GM21360 (cell line): Measurements from ENCODE around the gene DMRTC2.

ENCODE experiments used
- ATAC-seq: cut with Tn5 transposase; IDR thresholded peaks from one replicate; pipeline ENCODE4 v1.9.1; 2021; ENCODE audit warnings: mild to moderate bottlenecking, moderate library complexity; ENCODE audit not compliant: unreplicated experiment

Gene DMRTC2

DNA sequence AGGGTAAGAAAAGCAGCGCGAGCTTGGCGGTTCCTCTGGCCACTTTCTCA is at the start of gene DMRTC2:
Gene DMRTC2, plus strand, starts transcription at position 42 of the 50 bp plus-strand sequence. CDS start 2,387 bp downstream, outside the sequence.
- ATAC-seq = no peak

DNA sequence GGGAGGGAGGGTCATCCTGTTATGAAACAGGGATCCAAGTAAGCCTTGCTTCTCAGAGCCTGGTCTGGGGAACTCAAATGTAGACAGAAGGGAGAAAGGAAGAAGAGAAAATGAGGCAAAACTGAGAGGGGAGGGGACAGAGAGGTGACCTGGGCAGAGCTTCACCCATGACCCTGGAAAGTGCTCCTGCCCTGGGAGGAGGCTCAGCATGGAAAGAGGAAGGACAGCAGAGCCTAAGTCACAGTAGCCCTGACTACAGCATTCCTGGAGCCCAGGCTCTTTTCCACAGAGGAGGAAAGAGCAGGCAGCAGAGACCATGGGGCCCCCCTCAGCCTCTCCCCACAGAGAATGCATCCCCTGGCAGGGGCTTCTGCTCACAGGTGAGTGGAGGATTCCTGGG is 48.5 kb upstream of the DMRTC2 start, which contains the start of gene CEACAM3:
Gene CEACAM3, plus strand, starts transcription at position 226 of the 400 bp plus-strand sequence. Its CDS starts 91 bp downstream, at position 317.
- no peak for ATAC-seq

DNA sequence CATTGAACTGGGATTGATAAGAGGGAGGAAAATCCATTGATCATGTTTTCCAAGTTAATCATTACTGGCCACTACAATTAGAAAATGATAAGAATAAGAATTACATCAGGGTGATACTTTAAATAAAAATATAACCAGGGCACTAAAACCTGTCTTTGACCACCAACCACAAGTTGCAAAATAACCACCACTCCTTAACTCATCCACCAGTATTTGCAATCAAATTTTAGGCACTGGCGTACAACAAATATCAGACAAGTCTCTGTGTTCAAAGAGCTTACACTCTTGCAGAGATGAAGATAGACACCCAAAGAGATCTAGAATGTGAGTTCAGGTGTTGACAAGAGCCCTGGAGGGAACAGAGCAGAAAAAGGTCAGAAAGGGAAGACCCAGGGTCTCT is 47.9 kb upstream of the DMRTC2 start:
- ATAC-seq = no peak

GRCh38 chr19:41799444-41800000 is 45.3 kb upstream of the DMRTC2 start:
- ATAC-seq = no peak

DNA sequence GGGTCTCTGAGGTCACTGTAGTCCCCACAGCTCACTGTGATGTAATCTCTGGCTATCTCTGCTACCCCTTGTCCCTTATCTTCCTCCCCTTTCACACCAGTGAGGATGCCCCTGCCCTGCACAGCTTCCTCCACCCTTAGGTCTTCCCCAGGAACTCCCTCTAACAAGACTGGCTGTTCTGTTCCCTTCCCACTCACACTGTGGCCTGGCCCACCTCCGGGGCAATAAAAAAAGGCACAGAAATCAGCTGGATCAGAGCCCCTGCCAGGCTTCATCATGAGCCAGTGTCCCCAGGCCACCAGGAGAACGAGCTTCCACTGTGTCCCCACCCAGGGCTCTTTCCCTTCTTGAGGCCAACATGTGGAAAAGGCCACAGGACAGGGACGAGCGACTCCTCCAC is 43.8 kb upstream of the DMRTC2 start:
- ATAC-seq = no peak

DNA sequence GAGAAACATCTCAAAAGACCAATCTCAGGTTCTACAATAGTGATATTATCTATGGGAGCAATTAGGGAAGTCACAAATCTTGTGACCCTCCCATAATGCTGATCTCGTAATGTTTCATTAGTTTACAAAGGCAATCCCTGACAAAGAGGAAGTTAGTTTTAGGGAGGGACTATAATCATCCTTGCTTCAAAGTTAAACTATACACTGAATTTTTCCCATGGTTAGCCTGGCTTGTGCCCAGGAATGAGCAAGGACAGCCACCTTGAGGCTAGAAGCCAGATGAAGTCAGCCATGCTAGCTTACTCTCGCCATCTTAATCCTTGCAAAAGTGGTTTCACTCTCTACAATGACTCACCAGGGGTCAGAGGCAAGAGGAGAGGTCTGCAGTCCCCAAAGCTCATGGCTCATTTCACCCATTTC is 43.0 kb upstream of the DMRTC2 start:
- no peak for ATAC-seq

GRCh38 chr19:41802770-41803169 is 42.1 kb upstream of the DMRTC2 start:
- ATAC-seq = no peak

- no peak for ATAC-seq
Observed at GRCh38 chr19:41804336-41804735, 40.5 kb upstream of the DMRTC2 start.

DNA sequence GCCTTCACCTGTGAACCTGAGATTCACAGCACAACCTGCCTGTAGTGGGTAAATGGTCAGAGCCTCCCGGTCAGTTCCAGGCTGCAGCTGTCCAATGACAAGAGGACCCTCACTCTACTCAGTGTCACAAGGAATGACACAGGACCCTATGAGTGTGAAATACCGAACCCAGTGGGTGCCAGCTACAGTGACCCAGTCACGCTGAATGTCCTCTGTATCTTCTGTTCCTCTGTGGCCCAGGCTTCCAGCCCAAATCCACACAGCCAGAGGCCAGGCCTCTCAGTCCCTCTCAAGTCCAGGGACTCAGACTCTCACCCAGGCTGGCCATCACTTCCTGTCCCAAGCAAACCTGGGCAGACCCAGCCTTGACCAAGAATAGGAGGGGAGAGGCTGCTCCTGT is 37.7 kb upstream of the DMRTC2 start:
- no peak for ATAC-seq

DNA sequence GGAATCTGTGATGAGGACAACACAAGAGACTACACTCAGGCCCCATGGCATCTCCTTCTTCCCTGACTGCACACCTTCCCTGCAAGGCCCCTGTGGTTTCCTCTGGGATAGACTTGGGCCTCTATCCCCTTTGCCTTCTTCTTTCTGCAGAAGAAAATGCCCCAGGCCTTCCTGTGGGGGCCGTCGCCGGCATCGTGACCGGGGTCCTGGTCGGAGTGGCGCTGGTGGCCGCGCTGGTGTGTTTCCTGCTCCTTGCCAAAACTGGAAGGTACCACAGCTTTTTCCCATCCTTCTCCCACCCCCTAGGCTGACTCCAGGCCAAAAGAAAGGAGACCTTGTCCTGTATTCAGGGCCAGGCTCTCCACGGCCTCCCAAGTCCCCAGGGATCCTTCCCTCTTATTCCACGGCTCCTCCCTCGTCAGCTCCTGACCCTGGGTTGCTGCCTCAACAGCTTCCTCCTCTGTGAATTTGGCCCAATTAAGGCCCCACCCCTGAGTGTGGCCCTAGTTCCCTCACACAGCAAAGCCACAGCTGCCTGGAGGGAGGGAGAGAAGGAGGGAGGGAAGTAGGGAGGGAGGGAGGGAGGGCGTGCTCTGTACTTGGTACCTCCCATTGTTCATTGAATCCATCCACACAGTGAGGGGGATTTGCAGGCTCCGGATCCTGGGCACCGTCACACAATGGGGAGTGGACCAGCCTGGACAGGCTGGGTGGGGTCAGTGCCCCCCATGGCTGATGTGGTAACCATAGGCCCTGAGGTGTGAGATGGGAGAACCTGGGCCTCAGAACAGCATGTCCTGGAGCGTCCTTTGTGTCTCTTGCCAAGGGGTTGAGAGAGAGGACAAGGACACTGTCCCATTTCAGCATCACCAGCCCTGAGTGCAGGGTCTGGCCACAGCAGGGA is 35.9 kb upstream of the DMRTC2 start:
- no peak for ATAC-seq

DNA sequence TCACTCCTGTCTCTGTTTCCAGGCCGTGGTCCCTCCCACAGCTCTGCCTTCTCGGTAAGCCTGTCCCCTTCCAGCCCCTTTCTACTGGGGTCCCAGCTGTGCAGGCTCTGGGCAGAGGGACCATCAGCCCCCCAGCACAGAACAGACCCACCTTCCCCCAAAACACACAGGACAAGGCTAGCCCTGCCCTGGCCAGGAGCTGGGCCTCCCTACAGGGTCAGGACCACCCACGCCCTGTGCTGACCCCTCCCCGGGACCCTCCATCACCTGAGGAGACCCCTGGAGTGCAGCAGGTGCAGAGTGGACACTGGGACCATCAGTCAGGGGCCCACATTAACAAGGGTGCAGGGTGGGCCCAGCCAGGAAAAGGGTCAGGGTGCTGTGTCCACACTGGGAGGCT is 34.5 kb upstream of the DMRTC2 start:
- ATAC-seq = no peak

DNA sequence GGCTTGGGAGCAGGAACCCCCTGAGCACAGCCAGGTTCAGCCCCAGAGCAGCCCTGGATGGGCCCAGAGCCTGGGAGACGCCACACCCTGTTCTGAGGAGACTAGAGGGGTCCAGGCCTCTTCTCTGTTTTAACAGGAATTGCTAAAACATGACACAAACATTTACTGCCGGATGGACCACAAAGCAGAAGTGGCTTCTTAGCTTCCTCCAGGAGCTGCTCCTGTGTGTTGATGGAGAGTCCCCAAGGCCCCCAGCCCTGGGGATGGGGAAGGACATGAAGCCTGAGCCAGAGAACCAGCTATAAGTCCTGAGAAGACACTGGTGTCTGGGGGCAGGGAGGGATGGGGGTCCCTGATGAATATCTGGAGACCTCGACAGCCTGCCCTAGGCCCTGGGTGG is 33.8 kb upstream of the DMRTC2 start:
- ATAC-seq = no peak

- no peak for ATAC-seq
Observed at GRCh38 chr19:41811981-41812380, 32.9 kb upstream of the DMRTC2 start.

- ATAC-seq = no peak
Observed at GRCh38 chr19:41813911-41814310, 30.9 kb upstream of the DMRTC2 start.

GRCh38 chr19:41815301-41815700 is 29.5 kb upstream of the DMRTC2 start:
- ATAC-seq = no peak

GRCh38 chr19:41816761-41817160 is 28.1 kb upstream of the DMRTC2 start:
- no peak for ATAC-seq

DNA sequence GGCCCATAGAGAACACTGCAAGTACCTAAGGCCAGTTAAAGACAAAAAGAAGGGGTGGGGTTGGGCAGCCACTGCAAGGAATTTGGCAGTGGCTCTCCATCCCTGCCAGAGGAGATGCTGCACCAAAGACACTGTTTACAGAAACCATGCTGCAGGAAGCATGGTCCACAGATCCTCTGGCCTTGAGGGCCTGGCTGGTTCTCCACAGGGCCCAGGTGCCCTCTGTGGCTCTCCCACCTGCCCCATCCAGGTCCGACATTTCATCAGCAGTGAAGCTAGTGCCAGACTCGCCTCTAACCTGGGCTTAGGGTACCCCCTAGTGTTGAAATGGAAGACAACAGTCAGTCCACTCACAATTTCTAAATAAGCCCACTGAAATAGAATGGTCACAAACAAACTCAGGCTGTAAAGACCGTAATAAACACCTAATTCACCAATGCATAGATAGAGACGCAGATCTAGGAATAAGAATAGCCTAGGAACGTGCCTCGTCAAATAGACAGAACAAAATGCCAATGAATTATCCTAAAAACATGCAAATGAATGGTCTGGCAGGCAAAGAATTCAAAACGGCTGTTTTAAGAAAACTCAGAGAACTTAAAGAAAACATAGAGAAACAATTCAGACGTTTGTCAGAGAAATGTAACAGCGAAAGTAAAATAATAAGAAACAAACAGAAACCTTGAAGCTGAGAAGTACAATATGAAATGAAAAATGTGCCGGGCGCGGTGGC is 23.7 kb upstream of the DMRTC2 start:
- no peak for ATAC-seq

DNA sequence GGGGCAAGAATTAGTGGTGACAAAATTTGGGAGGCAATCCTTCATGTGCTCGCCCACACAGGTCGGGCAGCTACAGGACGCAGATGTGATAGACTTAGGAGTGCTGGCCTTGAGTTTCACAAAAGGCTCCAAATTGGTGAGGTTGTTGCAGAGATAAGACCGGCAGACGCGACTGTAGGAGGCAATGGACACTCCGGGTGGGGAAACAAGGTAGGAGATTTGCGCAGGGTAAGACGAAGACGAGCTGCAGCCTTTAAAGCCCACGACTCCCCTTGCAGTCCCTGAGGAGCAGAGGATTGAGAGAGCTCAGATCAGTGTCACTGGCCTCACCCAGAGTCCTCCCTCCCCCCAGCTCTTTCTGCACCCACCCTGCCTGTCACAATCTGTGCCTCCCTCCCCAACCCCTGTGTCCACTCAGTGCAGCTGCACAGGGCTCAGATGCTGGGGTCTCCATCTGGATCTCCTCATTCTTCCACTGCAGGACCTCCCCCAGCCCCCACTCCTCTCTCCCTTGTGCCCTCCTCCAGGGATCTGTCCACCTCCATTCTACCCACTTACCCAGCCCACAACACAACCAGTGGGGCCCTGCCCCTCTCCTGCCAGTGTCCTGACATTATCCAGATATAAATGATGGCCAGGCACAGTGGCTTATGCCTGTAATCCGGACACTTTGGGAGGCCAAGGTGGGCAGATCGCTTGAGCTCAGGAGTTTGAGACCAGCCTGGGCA is 6.7 kb upstream of the DMRTC2 start:
- ATAC-seq = no peak

- no peak for ATAC-seq
Observed at GRCh38 chr19:41839211-41839610, 5.6 kb upstream of the DMRTC2 start.

GRCh38 chr19:41843371-41843770 is 1.5 kb upstream of the DMRTC2 start:
- ATAC-seq = no peak

DNA sequence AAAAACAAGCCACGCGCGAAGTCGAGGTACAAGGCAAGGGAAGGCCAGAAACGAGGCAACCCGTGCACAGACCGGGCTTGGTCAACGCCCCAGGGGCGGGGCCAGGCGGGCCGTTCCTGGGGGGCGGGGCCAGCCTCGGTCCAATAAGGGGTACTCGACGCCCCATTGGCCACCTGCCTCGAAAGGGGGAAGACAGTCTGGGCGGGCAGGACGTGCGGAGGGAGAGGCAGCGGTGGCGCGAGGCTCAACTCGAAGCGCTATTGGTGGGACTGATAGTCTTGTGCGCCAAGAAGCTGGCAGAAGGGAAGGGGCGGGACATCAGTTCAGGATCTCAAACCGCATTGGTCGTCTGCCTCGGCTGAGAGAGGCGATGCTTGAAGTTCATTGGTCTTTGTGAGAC is 241 bp upstream of the DMRTC2 start, which contains the start of gene LYPD4:
Gene LYPD4, minus strand, starts transcription at position 83 of the 400 bp plus-strand sequence. CDS start 5,398 bp downstream, outside the sequence.
- no peak for ATAC-seq
